H9 (cell line): ENCODE data around the gene CENPO. TPM values are rescaled to one million over a fixed set of nuclear protein-coding genes. Genes with fewer than 3 reads are reported as not detected.
A peak's percentile ranks its signal among the peaks of the same experiment; 100 is the strongest.

Experiments
- DNase-seq: peaks from one replicate; pipeline ENCODE4 v3.0.0-alpha.2; 2017
- H2AFZ ChIP-seq: one replicate; pipeline ENCODE4 v1.6.1; 2013; ENCODE audit warnings: mild to moderate bottlenecking, low read length, control low read depth, moderate library complexity
- H2AK5ac ChIP-seq: 2 replicates; pipeline ENCODE4 v1.6.1; 2013; ENCODE audit warnings: low read length, control low read depth, mixed read lengths; ENCODE audit not compliant: insufficient read length
- H2BK120ac ChIP-seq: one replicate; pipeline ENCODE4 v1.6.1; 2013; ENCODE audit warnings: low read depth, mild to moderate bottlenecking, low read length, control low read depth, inconsistent platforms; ENCODE audit not compliant: poor library complexity, severe bottlenecking
- H2BK12ac ChIP-seq: 2 replicates; pipeline ENCODE4 v1.6.1; 2013; ENCODE audit warnings: low read length, control low read depth, mixed read lengths, low read depth; ENCODE audit not compliant: insufficient read length
- H2BK15ac ChIP-seq: 2 replicates; pipeline ENCODE4 v1.6.1; 2013; ENCODE audit warnings: low read depth, low read length, control low read depth
- H2BK20ac ChIP-seq: one replicate; pipeline ENCODE4 v1.6.1; 2013; ENCODE audit warnings: low read depth, mild to moderate bottlenecking, low read length, control low read depth, inconsistent platforms; ENCODE audit not compliant: poor library complexity, severe bottlenecking
- H2BK5ac ChIP-seq: 2 replicates; pipeline ENCODE4 v1.6.1; 2013; ENCODE audit warnings: low read length, control low read depth, mixed read lengths; ENCODE audit not compliant: insufficient read length
- H3K14ac ChIP-seq: 2 replicates; pipeline ENCODE4 v1.6.1; 2013; ENCODE audit warnings: low read length, control low read depth; ENCODE audit not compliant: insufficient read depth
- H3K18ac ChIP-seq: 2 replicates; pipeline ENCODE4 v1.6.1; 2013; ENCODE audit warnings: low read depth, mild to moderate bottlenecking, mixed read lengths, low read length, control low read depth; ENCODE audit not compliant: insufficient read length
- H3K23ac ChIP-seq: 2 replicates; pipeline ENCODE4 v1.6.1; 2013; ENCODE audit warnings: low read length, control low read depth, mixed read lengths, low read depth; ENCODE audit not compliant: insufficient read length
- H3K23me2 ChIP-seq: 2 replicates; pipeline ENCODE4 v1.6.1; 2013; ENCODE audit warnings: low read depth, mild to moderate bottlenecking, mixed read lengths, low read length, control low read depth; ENCODE audit not compliant: insufficient read length, poor library complexity, severe bottlenecking
- H3K27ac ChIP-seq: 2 replicates; pipeline ENCODE4 v1.5.1; 2013; ENCODE audit warnings: low read length, control low read depth, mixed read lengths, low read depth; ENCODE audit not compliant: insufficient read length
- H3K27me3 ChIP-seq: 2 replicates; pipeline ENCODE4 v1.6.1; 2013; ENCODE audit warnings: low read length, control low read depth, inconsistent platforms; ENCODE audit not compliant: insufficient read depth
- H3K4ac ChIP-seq: 2 replicates; pipeline ENCODE4 v1.6.1; 2013; ENCODE audit warnings: low read depth, mild to moderate bottlenecking, control low read depth, inconsistent platforms, low read length, moderate library complexity
- H3K4me1 ChIP-seq: 2 replicates; pipeline ENCODE4 v1.6.1; 2013; ENCODE audit warnings: low read length, control low read depth, inconsistent platforms; ENCODE audit not compliant: insufficient read depth
- H3K4me2 ChIP-seq: 2 replicates; pipeline ENCODE4 v1.6.1; 2013; ENCODE audit warnings: low read length, control low read depth, mixed read lengths; ENCODE audit not compliant: insufficient read length, insufficient read depth
- H3K56ac ChIP-seq: 2 replicates; pipeline ENCODE4 v1.6.1; 2013; ENCODE audit warnings: low read depth, mild to moderate bottlenecking, mixed read lengths, low read length, control low read depth; ENCODE audit not compliant: insufficient read length
- H3K79me1 ChIP-seq: 2 replicates; pipeline ENCODE4 v1.6.1; 2013; ENCODE audit warnings: low read depth, mild to moderate bottlenecking, moderate library complexity, low read length, control low read depth, inconsistent platforms; ENCODE audit not compliant: insufficient read depth, poor library complexity, severe bottlenecking
- H3K79me2 ChIP-seq: 2 replicates; pipeline ENCODE4 v1.6.1; 2013; ENCODE audit warnings: low read length, control low read depth, inconsistent platforms; ENCODE audit not compliant: insufficient read depth
- H3K9ac ChIP-seq: 2 replicates; pipeline ENCODE4 v1.6.1; 2013; ENCODE audit warnings: low read length, control low read depth, mixed read lengths; ENCODE audit not compliant: insufficient read length; ENCODE audit errors: extremely low read depth
- H3K9me3 ChIP-seq: one replicate; pipeline ENCODE4 v1.6.1; 2013; ENCODE audit warnings: low read depth, low read length, inconsistent platforms; ENCODE audit not compliant: control insufficient read depth
- H3T11ph ChIP-seq: one replicate; pipeline ENCODE4 v1.6.1; 2013; ENCODE audit warnings: mild to moderate bottlenecking, low read length, control low read depth, inconsistent platforms
- H4K20me1 ChIP-seq: one replicate; pipeline ENCODE4 v1.6.1; 2013; ENCODE audit not compliant: control insufficient read depth, insufficient read length, insufficient read depth
- H4K5ac ChIP-seq: 2 replicates; pipeline ENCODE4 v1.6.1; 2013; ENCODE audit warnings: low read depth, mild to moderate bottlenecking, mixed read lengths, low read length, control low read depth; ENCODE audit not compliant: insufficient read length
- H4K8ac ChIP-seq: replicated peaks from 2 replicates; pipeline ENCODE4 v1.6.1; 2013; ENCODE audit warnings: low read length, control low read depth, mixed read lengths, low read depth; ENCODE audit not compliant: insufficient read length
- H4K91ac ChIP-seq: 2 replicates; pipeline ENCODE4 v1.6.1; 2013; ENCODE audit warnings: low read depth, mild to moderate bottlenecking, moderate library complexity, mixed read lengths, low read length, control low read depth; ENCODE audit not compliant: insufficient read length
- H3K27ac Mint-ChIP-seq, 3 experiments: 2 replicates in 2 of 3; 3 replicates in 1 of 3; pipeline ENCODE4 v1.8.0; 2020 to 2021; ENCODE audit warnings: mixed read lengths in 3 of 3, mild to moderate bottlenecking in 1 of 3, moderate library complexity in 1 of 3
- H3K27me3 Mint-ChIP-seq: 2 replicates; pipeline ENCODE4 v1.8.0; 2021; ENCODE audit warnings: low read depth, mild to moderate bottlenecking, moderate library complexity, mixed read lengths
- H3K36me3 Mint-ChIP-seq, 3 experiments: 2 replicates in 2 of 3; 3 replicates in 1 of 3; pipeline ENCODE4 v1.8.0; 2020 to 2021; ENCODE audit warnings: low read depth in 3 of 3, mixed read lengths in 3 of 3; ENCODE audit not compliant: insufficient read depth in 1 of 3
- H3K4me1 Mint-ChIP-seq, 2 experiments: 2 replicates each; pipeline ENCODE4 v1.8.0; 2020; ENCODE audit warnings: mixed read lengths in 2 of 2
- H3K4me3 Mint-ChIP-seq, 2 experiments: 2 replicates in 1 of 2; 3 replicates in 1 of 2; pipeline ENCODE4 v1.8.0; 2020 to 2021; ENCODE audit warnings: mild to moderate bottlenecking in 2 of 2, mixed read lengths in 2 of 2, moderate library complexity in 1 of 2
- H3K9me3 Mint-ChIP-seq, 2 experiments: 2 replicates in 1 of 2; 3 replicates in 1 of 2; pipeline ENCODE4 v1.8.0; 2020; ENCODE audit warnings: mild to moderate bottlenecking in 2 of 2, mixed read lengths in 2 of 2, moderate library complexity in 1 of 2
- WGBS: extraction: QIAGEN DNeasy Blood & Tissue Kit; methylation state at CpG from one replicate; pipeline ENCODE4 v1.1.7; 2013; ENCODE audit warnings: missing lambda C conversion rate, low lambda C conversion rate, mixed read lengths; ENCODE audit not compliant: insufficient read length; ENCODE audit errors: extremely low coverage; 5-methylcytosine and 5-hydroxymethylcytosine counted together
- total RNA-seq: library from RNA; stranded (reverse); gene quantifications from 2 replicates; pipeline ENCODE4 v1.2.1, GENCODE V29; 2021
- TF ChIP-seq, protein P1 (sequence below): fragments of 200-600 bp; sonication (generic); conservative IDR thresholded peaks from 3 replicates; pipeline ENCODE4 v1.8.0; 2021; ENCODE audit warnings: antibody characterized with exemption, mild to moderate bottlenecking

CENPO gene
- total RNA-seq, 1 experiment from 2014 or later, result 49.5 TPM

DNA sequence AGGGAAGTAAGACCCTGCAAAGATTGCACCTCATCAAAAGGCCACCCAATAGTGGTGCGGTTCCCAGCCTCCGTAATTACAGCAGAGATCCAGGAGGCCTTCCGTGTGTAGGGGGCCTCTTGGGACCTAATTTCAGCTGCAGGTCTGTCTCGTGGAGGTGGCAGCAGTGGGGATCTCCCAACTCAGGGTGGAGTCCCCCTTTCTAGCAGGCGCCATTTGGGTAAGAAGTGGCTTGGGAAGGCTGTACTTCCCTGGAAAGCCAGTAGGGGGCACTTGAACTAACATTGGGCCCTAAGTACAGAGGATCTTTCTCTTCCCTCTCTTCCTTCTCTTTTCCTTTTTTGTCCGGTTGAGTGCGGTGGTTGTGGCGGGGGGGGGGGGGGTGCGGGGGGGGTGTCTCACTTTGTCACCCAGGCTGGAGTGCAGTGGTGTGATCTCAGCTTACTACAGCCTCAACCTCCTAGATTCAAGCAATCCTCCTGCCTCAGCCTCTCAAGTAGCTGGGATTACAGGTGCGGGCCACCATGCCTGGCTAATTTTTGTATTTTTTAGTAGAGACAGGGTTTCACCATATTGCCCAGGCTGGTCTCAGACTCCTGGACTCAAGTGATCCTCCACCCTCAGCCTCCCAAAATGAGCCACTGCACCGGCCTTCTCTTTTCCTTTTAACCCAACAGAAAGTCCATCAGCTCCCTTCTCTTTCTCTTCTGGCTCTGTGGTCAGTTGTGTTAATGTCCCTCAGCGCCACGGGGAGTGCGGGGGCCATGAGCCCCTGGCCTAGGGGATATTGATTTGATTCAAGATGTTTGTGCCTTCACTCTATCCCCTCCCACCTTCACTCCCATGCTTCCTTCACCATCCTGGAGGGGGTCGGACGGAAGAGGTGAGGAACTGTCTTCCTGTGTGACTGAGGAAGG is 32.0 kb downstream of the CENPO start:
- Histone ChIP-seq H3K9me3 (no peaks in the 10 kb centered on the region), H3T11ph (no peak overlapping the region), H3K23ac (no peak overlapping the region), H3K9ac (no peak overlapping the region), H3K27ac (no peak overlapping the region), H3K23me2 (no peaks in the 10 kb centered on the region), H3K4me1 (peaks cover 16% of the 10 kb centered on the region), H3K79me1 (no peaks in the 10 kb centered on the region), H3K56ac (no peak overlapping the region), H4K5ac (no peak overlapping the region), H2BK5ac (no peak overlapping the region), H2AK5ac (no peak overlapping the region), H4K91ac (no peak overlapping the region), H3K14ac (no peak overlapping the region), H3K4me2 (no peak overlapping the region), H2BK15ac (no peak overlapping the region), H2BK120ac (no peak overlapping the region), H4K8ac (no peak overlapping the region), H3K79me2 (no peaks in the 10 kb centered on the region), H2AFZ (no peak overlapping the region), H3K27me3 (no peaks in the 10 kb centered on the region), H4K20me1 (no peaks in the 10 kb centered on the region), H2BK12ac (no peak overlapping the region), H2BK20ac (no peak overlapping the region), H3K4ac (no peak overlapping the region), H3K18ac (no peak overlapping the region)
- Mint-ChIP-seq H3K27me3 (no peaks in the 10 kb centered on the region; the same call in none of the 2 replicates), H3K36me3 (peaks cover 48 to 54% (median 50%) of the 10 kb centered on the region in 3 experiments), H3K4me1 (peaks cover 51 to 55% of the 10 kb centered on the region in 2 experiments), H3K4me3 (no peak overlapping the region), H3K27ac (peak overlapping the region; percentile 74 to 87 (median 81); a peak in 3 of 7 replicates), H3K9me3 (peaks cover 0 to 3% of the 10 kb centered on the region in 2 experiments; a peak in 2 of 5 replicates)
- WGBS, result no CpG with 5 or more reads among the region's 16 CpGs
- TF ChIP-seq, protein P1, sequence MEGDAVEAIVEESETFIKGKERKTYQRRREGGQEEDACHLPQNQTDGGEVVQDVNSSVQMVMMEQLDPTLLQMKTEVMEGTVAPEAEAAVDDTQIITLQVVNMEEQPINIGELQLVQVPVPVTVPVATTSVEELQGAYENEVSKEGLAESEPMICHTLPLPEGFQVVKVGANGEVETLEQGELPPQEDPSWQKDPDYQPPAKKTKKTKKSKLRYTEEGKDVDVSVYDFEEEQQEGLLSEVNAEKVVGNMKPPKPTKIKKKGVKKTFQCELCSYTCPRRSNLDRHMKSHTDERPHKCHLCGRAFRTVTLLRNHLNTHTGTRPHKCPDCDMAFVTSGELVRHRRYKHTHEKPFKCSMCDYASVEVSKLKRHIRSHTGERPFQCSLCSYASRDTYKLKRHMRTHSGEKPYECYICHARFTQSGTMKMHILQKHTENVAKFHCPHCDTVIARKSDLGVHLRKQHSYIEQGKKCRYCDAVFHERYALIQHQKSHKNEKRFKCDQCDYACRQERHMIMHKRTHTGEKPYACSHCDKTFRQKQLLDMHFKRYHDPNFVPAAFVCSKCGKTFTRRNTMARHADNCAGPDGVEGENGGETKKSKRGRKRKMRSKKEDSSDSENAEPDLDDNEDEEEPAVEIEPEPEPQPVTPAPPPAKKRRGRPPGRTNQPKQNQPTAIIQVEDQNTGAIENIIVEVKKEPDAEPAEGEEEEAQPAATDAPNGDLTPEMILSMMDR, result peak; percentile 64
- DNase-seq, result peak; percentile 33
